Gastroesophageal sphincter (tissue), 3 donors: ENCODE results near the gene EPHA4.

ENCODE experiments used
- CTCF ChIP-seq, 4 experiments: fragments of 200-600 bp in 2 of 4; fragments of 450-650 bp in 2 of 4; sonication (generic) in 1 of 4; IDR thresholded peaks; one replicate each; pipeline ENCODE4 v1.5.1; 2017 to 2019; ENCODE audit warnings: antibody characterized with exemption in 4 of 4, mild to moderate bottlenecking in 2 of 4, moderate library complexity in 2 of 4
- EP300 ChIP-seq: sonication (generic); formaldehyde crosslinking; IDR thresholded peaks from one replicate; pipeline ENCODE4 v1.6.1; 2017; ENCODE audit warnings: antibody characterized with exemption, mild to moderate bottlenecking
- POLR2A ChIP-seq, 2 donors: fragments of 450-650 bp; IDR thresholded peaks; one replicate each; pipeline ENCODE4 v1.6.1; 2017; ENCODE audit warnings: antibody characterized with exemption in 2 of 2, mild to moderate bottlenecking in 2 of 2, moderate library complexity in 1 of 2

- TF ChIP-seq CTCF (IDR thresholded peaks at IDR 0.05) = no peak
- TF ChIP-seq POLR2A (IDR thresholded peaks at IDR 0.05) = no peak
- no peak for TF ChIP-seq EP300
Measured at GRCh38 chr2:221464971-221465370, 107.1 kb downstream of the EPHA4 start.
